Activated CD4-positive, alpha-beta T cell treated with anti-CD3 and anti-CD28 coated beads for 36 hours (primary cell): ENCODE results near the gene DNAJA2. TPM values are rescaled to one million over a fixed set of nuclear protein-coding genes. Genes with fewer than 3 reads are reported as not detected.

Experiments
- ATAC-seq: fragments of 200-7000 bp; cut with Tn5 transposase; one replicate; pipeline ENCODE4 v1.10.0; 2021; ENCODE audit warnings: mild to moderate bottlenecking, moderate library complexity
- CTCF ChIA-PET: fragments of 350-600 bp; sonication (Branson Sonifier 250); formaldehyde crosslinking; loops from one replicate; lab custom pipeline; 2021; ENCODE audit warnings: antibody characterized with exemption; lab: Charles Lee
- POLR2A ChIA-PET: fragments of 350-600 bp; sonication (Branson Sonifier 250); formaldehyde crosslinking; loops from one replicate; lab custom pipeline; 2021; ENCODE audit warnings: antibody characterized with exemption, inconsistent platforms; lab: Charles Lee
- DNase-seq: peaks from one replicate; pipeline ENCODE4 v3.0.0-alpha.2; 2020
- H3K27ac Mint-ChIP-seq: one replicate; pipeline ENCODE4 v1.8.0; 2021; ENCODE audit warnings: mixed read lengths
- H3K27me3 Mint-ChIP-seq: one replicate; pipeline ENCODE4 v1.8.0; 2021; ENCODE audit warnings: mixed read lengths
- H3K36me3 Mint-ChIP-seq: one replicate; pipeline ENCODE4 v1.8.0; 2021; ENCODE audit warnings: low read depth, mixed read lengths
- H3K4me1 Mint-ChIP-seq: one replicate; pipeline ENCODE4 v1.8.0; 2021; ENCODE audit warnings: mixed read lengths
- H3K4me3 Mint-ChIP-seq: one replicate; pipeline ENCODE4 v1.8.0; 2021; ENCODE audit warnings: mild to moderate bottlenecking, moderate library complexity, mixed read lengths
- H3K9me3 Mint-ChIP-seq: one replicate; pipeline ENCODE4 v1.8.0; 2021; ENCODE audit warnings: low read depth, mixed read lengths
- intact Hi-C, 2 experiments: fragments of 100-400 bp; cut with DNase I in 1 of 2; cut with micrococcal nuclease in 1 of 2; formaldehyde crosslinking; loops; one replicate each; pipeline versions ENCODE4 v1.14.2 to v1.15.1; 2022 to 2024; cut with DNase I, micrococcal nuclease
- total RNA-seq, 2 experiments: library from RNA; stranded (reverse); gene quantifications; one replicate each; pipeline ENCODE4 v1.2.3, GENCODE V29; 2021

The DNAJA2 gene
- total RNA-seq, 2 experiments from 2014 or later: 57.2 to 71.2 TPM

DNA sequence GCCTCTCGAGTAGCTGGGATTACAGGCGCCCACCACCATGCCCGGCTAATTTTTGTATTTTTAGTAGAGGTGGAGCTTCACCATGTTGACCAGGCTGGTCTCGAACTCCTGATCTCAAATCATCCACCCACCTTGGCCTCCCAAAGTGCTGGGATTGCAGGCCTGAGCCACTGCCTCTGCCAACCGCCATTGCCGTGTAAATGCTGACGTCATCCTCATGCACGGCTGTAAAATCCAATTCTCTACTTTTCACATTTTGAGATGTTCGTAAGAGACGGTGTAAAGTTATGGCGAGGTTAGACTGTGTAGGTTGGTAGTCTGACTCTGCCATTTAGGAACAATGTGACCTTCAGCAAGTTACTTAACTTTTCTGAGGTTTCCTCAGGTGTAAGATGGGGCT is 1.7 kb upstream of the DNAJA2 start:
- H3K9me3 Mint-ChIP-seq: no peaks in the 10 kb centered on the region
- peak overlapping the region; percentile 99 for H3K27ac Mint-ChIP-seq
- intact Hi-C loops: no loop called here
- H3K36me3 Mint-ChIP-seq: peaks cover 25% of the 10 kb centered on the region
- H3K4me3 Mint-ChIP-seq: peak overlapping the region; percentile 85
- ATAC-seq (no peak), DNase-seq (peak; percentile 23)
- no peaks in the 10 kb centered on the region for H3K27me3 Mint-ChIP-seq
- peaks cover 45% of the 10 kb centered on the region for H3K4me1 Mint-ChIP-seq
- CTCF ChIA-PET: interaction anchor here (1.2 to 2.4 kb wide), 4 partner anchors 12 to 62 kb away, joined by 3 to 13 read pairs (median 7); no protein-coding TSS in a partner anchor
- POLR2A ChIA-PET: no interaction called here

DNA sequence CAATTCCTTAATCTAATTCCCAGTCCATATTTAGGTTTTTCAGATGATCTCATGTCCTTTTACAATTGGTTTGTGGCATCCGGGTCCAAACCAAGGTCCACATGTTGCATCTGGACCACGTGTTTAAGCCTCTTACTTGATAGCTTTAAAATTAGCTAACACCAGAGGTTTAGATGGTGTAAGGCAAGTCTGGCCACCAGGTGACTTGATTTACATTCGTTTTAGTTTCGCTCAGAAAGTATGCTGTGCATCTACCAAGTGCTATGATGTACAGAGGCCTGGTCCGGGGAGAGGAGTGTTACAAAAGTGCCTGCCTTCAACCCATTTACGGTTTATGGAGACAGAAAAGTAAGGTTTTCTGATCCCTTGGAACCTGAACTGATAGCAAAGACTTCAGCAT is 878 bp upstream of the DNAJA2 start:
- ATAC-seq (peak; percentile 49), DNase-seq (peak; percentile 53)
- peak overlapping the region; percentile 99 for H3K27ac Mint-ChIP-seq
- peaks cover 49% of the 10 kb centered on the region for H3K4me1 Mint-ChIP-seq
- ChIA-PET POLR2A (interaction anchor here (1.1 kb wide), 1 partner anchor 63 kb away, joined by 3 read pairs; no protein-coding TSS in a partner anchor), CTCF (interaction anchor here (1.0 to 2.6 kb wide), 8 partner anchors 13 to 300 kb away, joined by 3 to 13 read pairs (median 4); no protein-coding TSS in a partner anchor)
- intact Hi-C loops: loop anchor here in 1 of 2 experiments (1.0 to 5.0 kb wide), 2 partner anchors 63 to 1593 kb away; no protein-coding TSS in a partner anchor
- no peaks in the 10 kb centered on the region for H3K27me3 Mint-ChIP-seq
- H3K4me3 Mint-ChIP-seq: peak overlapping the region; percentile 85
- no peaks in the 10 kb centered on the region for H3K9me3 Mint-ChIP-seq
- H3K36me3 Mint-ChIP-seq: peaks cover 31% of the 10 kb centered on the region

DNA sequence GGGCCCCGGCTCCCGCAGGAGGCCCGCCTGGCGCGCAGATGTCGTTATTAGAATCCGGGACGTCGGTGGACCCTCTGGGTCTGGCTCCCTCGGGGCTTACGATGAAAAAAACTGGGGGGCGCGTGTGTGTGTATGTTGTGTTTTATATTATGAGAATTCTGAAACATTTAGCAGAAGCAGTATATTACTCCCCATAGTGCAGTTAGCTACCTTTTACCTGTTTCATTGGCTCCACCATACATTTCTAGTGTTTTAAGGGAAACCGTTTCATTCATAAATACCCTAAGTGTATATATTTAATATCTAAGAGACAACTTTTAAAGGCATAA is 486 bp upstream of the DNAJA2 start:
- Mint-ChIP-seq H3K9me3 (no peaks in the 10 kb centered on the region), H3K4me1 (peaks cover 53% of the 10 kb centered on the region), H3K27ac (peak overlapping the region; percentile 99), H3K36me3 (peaks cover 34% of the 10 kb centered on the region), H3K27me3 (no peaks in the 10 kb centered on the region), H3K4me3 (peak overlapping the region; percentile 85)
- DNase-seq (no peak), ATAC-seq (no peak)
- ChIA-PET POLR2A (interaction anchor here (1.1 kb wide), 1 partner anchor 64 kb away, joined by 3 read pairs; no protein-coding TSS in a partner anchor), CTCF (interaction anchor here (0.7 to 2.6 kb wide), 10 partner anchors 10 to 299 kb away, joined by 3 to 13 read pairs (median 4); no protein-coding TSS in a partner anchor)
- intact Hi-C loops: loop anchor here (1.0 to 5.0 kb wide), 18 partner anchors 25 to 1637 kb away; partner anchors contain the start of genes C16orf87 (in 2 of the 2), NETO2 (in 2 of the 2), ORC6 (in 2 of the 2) and VPS35 (in 2 of the 2)

DNA sequence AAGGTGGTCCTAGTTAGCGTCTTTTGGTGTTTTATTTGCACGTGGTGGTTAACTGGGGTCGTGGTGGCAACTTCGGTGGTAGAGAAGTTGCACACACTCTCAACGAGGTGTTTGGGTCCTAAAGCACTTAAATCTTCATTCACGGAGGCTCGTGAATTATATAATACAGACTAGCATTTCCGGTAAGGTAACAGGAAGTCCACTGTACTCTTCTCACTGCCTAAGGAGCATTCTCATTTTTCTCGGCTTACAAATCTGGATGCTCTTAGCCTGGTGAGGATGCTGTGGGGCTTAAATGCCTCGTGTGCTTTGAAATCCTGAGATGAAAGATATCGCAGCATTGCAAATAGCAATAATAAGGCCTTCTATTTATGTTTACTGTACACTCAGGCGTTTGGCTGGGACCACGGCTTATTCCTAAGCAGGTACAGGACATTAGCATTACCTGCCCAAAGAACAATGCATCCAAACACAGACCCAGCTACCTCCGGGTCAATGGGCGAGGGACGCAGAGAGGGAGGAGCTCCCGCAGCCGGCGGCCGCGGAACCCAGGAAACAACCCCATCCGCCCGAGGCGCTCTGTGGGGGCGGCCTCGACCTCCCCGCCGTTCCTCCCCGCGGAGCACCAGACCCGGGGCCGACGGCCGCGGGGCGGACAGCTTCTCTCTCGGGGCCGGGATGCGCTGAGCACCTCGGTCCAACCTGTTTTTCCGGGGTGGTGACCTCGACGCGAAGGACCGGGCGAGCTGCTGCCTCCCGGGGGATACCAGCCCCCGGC is 856 bp downstream of the DNAJA2 start:
- intact Hi-C loops: loop anchor here (1.0 to 5.0 kb wide), 17 partner anchors 24 to 1638 kb away; partner anchors contain the start of genes C16orf87 (in 2 of the 2), NETO2 (in 2 of the 2), ORC6 (in 2 of the 2) and VPS35 (in 2 of the 2)
- H3K4me1 Mint-ChIP-seq: peaks cover 56% of the 10 kb centered on the region
- peaks cover 46% of the 10 kb centered on the region for H3K36me3 Mint-ChIP-seq
- DNase-seq: peak; percentile 73
- ATAC-seq: peak; percentile 48
- H3K4me3 Mint-ChIP-seq: peak overlapping the region; percentile 85
- peak overlapping the region; percentile 97 for H3K27ac Mint-ChIP-seq
- ChIA-PET POLR2A (interaction anchor here (0.8 to 1.1 kb wide), 4 partner anchors 11 to 171 kb away, joined by 3 to 4 read pairs (median 3); partner anchors contain the start of gene NETO2), CTCF (interaction anchor here (0.7 to 3.4 kb wide), 6 partner anchors 11 to 169 kb away, joined by 3 to 13 read pairs (median 6); no protein-coding TSS in a partner anchor)
- H3K27me3 Mint-ChIP-seq: no peaks in the 10 kb centered on the region
- H3K9me3 Mint-ChIP-seq: no peaks in the 10 kb centered on the region

DNA sequence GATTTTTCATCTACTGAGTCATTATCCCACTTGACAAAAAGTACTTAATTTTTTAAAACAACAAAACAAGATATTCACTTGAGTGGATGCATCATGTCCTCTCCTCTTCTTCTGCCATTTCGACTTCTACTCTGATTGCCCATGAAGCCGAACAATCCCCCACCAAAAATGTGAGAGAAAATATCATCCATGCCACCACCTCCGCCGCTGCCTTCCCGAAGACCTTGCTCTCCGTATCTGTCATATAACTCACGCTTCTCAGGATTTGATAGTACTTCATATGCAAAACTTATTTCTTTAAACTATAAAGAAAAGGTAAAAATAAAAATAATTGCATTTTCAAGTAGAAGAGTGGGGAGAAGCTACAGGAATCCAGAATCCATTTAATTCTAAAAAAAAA is 2.2 kb downstream of the DNAJA2 start:
- no peak for DNase-seq
- no peaks in the 10 kb centered on the region for H3K9me3 Mint-ChIP-seq
- H3K4me3 Mint-ChIP-seq: peak overlapping the region; percentile 85
- H3K36me3 Mint-ChIP-seq: peaks cover 58% of the 10 kb centered on the region
- ChIA-PET CTCF (interaction anchor here (1.2 to 3.4 kb wide), 2 partner anchors 9 to 15 kb away, joined by 3 to 13 read pairs; no protein-coding TSS in a partner anchor), POLR2A (no interaction called here)
- intact Hi-C loops: loop anchor here in 1 of 2 experiments (5.0 kb wide), 1 partner anchor 1596 kb away; no protein-coding TSS in a partner anchor
- H3K4me1 Mint-ChIP-seq: peaks cover 48% of the 10 kb centered on the region
- peak overlapping the region; percentile 77 for H3K27ac Mint-ChIP-seq
- no peak for ATAC-seq
- no peaks in the 10 kb centered on the region for H3K27me3 Mint-ChIP-seq

DNA sequence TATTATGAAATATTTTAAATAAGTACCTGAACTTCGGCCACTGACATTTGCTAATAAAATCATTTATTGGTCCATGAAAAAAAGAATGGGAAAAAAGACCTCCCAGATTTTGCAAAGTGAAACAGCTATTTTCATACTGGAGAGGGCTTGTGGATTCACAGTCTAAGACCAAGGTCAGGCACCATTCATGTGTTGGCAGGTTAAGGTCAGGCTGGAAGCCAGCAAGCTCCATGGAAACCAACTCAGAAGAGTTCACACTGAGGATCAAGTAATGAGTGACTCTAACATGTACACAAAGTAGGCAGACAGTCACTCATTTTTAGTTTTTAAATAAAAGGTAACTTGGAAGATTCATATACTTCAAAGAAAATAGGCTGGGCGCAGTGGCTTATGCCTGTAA is 3.4 kb downstream of the DNAJA2 start:
- H3K9me3 Mint-ChIP-seq: no peaks in the 10 kb centered on the region
- ChIA-PET CTCF (interaction anchor here (0.6 to 3.4 kb wide), 2 partner anchors 8 to 22 kb away, joined by 3 to 13 read pairs; no protein-coding TSS in a partner anchor), POLR2A (no interaction called here)
- DNase-seq: no peak
- H3K4me3 Mint-ChIP-seq: no peak overlapping the region
- ATAC-seq: no peak
- H3K36me3 Mint-ChIP-seq: peaks cover 62% of the 10 kb centered on the region
- peaks cover 38% of the 10 kb centered on the region for H3K4me1 Mint-ChIP-seq
- intact Hi-C loops: loop anchor here in 1 of 2 experiments (5.0 kb wide), 1 partner anchor 1597 kb away; no protein-coding TSS in a partner anchor
- H3K27ac Mint-ChIP-seq: peak overlapping the region; percentile 58
- no peaks in the 10 kb centered on the region for H3K27me3 Mint-ChIP-seq

DNA sequence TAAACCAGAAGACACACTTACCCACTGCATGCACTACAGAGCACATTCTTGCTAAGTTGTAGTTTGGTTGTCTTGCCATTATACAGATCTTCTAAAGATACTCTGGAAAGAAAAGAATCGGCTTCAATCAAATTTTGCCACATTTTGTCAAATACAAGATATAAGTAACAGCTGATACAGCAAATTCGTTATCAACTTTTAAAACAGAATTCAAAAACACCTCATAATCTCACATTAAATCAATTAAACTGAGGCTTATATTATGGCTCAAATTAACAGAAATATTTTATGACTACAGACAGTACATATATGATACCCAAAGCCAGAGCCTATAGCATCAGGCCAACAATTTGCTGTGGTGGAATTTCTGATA is 5.4 kb downstream of the DNAJA2 start:
- ChIA-PET POLR2A (no interaction called here), CTCF (interaction anchor here (0.7 to 1.8 kb wide), 4 partner anchors 67 to 174 kb away, joined by 3 to 4 read pairs (median 4); no protein-coding TSS in a partner anchor)
- ATAC-seq: no peak
- H3K4me1 Mint-ChIP-seq: peaks cover 42% of the 10 kb centered on the region
- H3K4me3 Mint-ChIP-seq: no peak overlapping the region
- no peaks in the 10 kb centered on the region for H3K9me3 Mint-ChIP-seq
- no peaks in the 10 kb centered on the region for H3K27me3 Mint-ChIP-seq
- H3K27ac Mint-ChIP-seq: peak overlapping the region; percentile 47
- DNase-seq: no peak
- intact Hi-C loops: no loop called here
- H3K36me3 Mint-ChIP-seq: peaks cover 71% of the 10 kb centered on the region

DNA sequence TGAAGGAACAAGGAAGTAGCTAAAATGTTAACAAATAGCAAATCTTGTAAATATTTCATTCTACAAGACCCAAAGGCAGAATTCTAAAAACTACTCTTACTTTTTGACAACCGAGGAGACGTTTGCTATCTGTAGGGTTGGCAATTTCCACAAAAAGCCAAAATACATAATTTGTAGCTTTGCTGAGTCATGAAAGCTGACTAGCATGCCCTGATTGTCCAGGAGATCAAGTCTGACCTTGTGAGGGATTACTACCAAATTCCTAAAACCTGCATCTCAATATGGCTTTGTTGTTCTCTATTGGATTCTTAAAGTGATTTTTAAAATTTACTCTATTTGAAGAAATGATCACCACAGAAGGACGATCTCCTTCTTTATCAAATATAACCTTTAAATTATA is 10.8 kb downstream of the DNAJA2 start:
- no peak overlapping the region for H3K4me3 Mint-ChIP-seq
- POLR2A ChIA-PET: no interaction called here

DNA sequence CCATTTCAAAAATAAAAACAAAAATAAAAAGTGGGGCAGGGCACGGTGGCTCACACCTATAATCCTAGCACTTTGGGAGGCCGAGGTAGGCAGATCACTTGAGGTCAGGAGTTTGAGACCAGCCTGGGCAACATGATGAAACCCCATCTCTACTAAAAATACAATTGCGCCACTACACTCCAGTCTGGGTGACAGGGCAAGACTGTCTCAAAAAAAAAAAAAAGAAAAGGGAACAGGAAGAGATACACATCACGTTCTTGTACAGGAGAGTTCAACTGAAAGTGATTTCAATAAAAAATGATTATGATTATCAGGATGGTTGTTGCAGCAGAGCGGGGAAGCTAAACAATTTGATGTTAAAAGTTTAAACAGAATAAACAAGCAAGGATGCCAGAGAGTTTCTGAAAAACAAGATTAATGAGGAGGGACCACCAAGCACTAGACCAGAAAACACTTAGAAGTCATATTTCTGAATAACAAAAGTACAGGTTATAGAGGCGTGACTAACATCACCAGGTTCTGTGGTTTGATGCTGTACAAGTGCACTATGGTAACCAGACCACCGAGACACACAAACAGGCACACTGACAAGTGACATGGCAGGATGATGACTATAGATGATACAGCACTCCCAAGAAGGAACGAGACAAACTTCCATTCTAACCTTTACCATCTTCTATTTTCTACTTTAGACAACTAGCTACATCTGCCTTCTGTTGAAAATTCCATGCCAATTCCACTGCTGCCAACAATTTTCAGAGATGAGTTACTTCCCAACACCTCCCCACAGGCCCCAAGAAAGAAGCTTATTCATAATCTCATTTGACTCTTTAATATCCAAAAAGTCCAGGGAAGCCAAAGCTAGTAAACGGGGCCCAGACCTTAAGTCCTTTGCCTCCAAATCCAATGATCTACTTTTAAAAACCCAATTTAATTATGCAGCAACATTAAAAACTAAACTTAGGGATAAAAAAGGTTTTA is 11.8 kb downstream of the DNAJA2 start:
- DNase-seq: peak; percentile 66
- ChIA-PET POLR2A (no interaction called here), CTCF (interaction anchor here (0.7 to 3.1 kb wide), 6 partner anchors 10 to 180 kb away, joined by 3 to 13 read pairs (median 6); no protein-coding TSS in a partner anchor)
- ATAC-seq: peak; percentile 97
- Mint-ChIP-seq H3K9me3 (no peaks in the 10 kb centered on the region), H3K4me3 (peak overlapping the region; percentile 11), H3K27me3 (no peaks in the 10 kb centered on the region), H3K36me3 (peaks cover 66% of the 10 kb centered on the region), H3K27ac (peak overlapping the region; percentile 88), H3K4me1 (peaks cover 40% of the 10 kb centered on the region)
- intact Hi-C loops: loop anchor here in 1 of 2 experiments (1.0 kb wide), 1 partner anchor 12 kb away; no protein-coding TSS in a partner anchor

More for the DNA sequence above, 10.8 kb downstream of the DNAJA2 start:
- Mint-ChIP-seq H3K4me1 (peaks cover 36% of the 10 kb centered on the region), H3K27ac (peak overlapping the region; percentile 88), H3K27me3 (no peaks in the 10 kb centered on the region), H3K9me3 (no peaks in the 10 kb centered on the region), H3K36me3 (peaks cover 65% of the 10 kb centered on the region)
- intact Hi-C loops: no loop called here
- CTCF ChIA-PET: interaction anchor here (0.6 to 3.1 kb wide), 9 partner anchors 9 to 289 kb away, joined by 3 to 13 read pairs (median 4); partner anchors contain the start of gene NETO2
- DNase-seq: no peak
- no peak for ATAC-seq

DNA sequence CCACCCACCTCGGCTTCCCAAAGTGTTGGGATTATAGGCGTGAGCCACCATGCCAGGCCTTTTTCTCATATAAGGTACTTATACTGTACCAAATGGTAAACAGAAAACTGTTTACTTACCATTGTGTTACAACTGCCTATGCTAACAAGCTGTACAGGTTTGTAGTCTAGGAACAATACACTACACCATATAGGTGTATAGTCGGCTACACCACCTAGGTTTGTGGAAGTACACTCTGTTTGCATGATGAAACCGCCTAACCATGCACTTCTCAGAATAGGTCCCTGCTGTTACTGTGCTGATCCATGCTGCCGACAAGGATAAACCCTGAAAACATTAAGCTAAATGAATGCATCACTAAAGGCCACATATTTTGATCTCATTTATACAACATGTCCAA is 18.9 kb downstream of the DNAJA2 start:
- Mint-ChIP-seq H3K4me3 (no peak overlapping the region), H3K27ac (peak overlapping the region; percentile 52), H3K9me3 (no peaks in the 10 kb centered on the region), H3K36me3 (peaks cover 39% of the 10 kb centered on the region), H3K27me3 (no peaks in the 10 kb centered on the region), H3K4me1 (peaks cover 11% of the 10 kb centered on the region)
- DNase-seq (no peak), ATAC-seq (no peak)
- ChIA-PET CTCF (no interaction called here), POLR2A (interaction anchor here (0.6 kb wide), 1 partner anchor 24 kb away, joined by 3 read pairs; no protein-coding TSS in a partner anchor)
- intact Hi-C loops: no loop called here
